NCI-H1436 (cell line): ENCODE data around the gene JMJD8.
"Not testable (repeated sequence)": the region's sequence is repeated elsewhere in the genome, so short reads cannot be mapped to it uniquely, and the experiment has no call there.

Experiments
- DNase-seq: peaks from one replicate; lab custom pipeline; 2025; lab: John Stamatoyannopoulos, UW

JMJD8 gene

GRCh38 chr16:692356-693108 lies 8.4 kb upstream of the JMJD8 start:
- DNase-seq: no peak

- not testable (repeated sequence) for DNase-seq
Observed at GRCh38 chr16:691242-691641, 7.1 kb upstream of the JMJD8 start.

GRCh38 chr16:689175-689897 lies 5.2 kb upstream of the JMJD8 start:
- no peak for DNase-seq

GRCh38 chr16:687499-687898 lies 3.4 kb upstream of the JMJD8 start:
- no peak for DNase-seq

GRCh38 chr16:686459-687260 lies 2.5 kb upstream of the JMJD8 start:
- DNase-seq: no peak

- no peak for DNase-seq
Observed at GRCh38 chr16:685967-686366, 1.8 kb upstream of the JMJD8 start.

GRCh38 chr16:684961-685696 lies 995 bp upstream of the JMJD8 start:
- DNase-seq: no peak

- no peak for DNase-seq
Observed at GRCh38 chr16:683396-684070, 601 bp downstream of the JMJD8 start.

- no peak for DNase-seq
Observed at GRCh38 chr16:682493-683395, 1.4 kb downstream of the JMJD8 start.

- DNase-seq: no peak
Observed at GRCh38 chr16:681746-682427, 2.2 kb downstream of the JMJD8 start.

GRCh38 chr16:680967-681745 lies 3.0 kb downstream of the JMJD8 start:
- DNase-seq: no peak

GRCh38 chr16:680625-680945 lies 3.5 kb downstream of the JMJD8 start:
- DNase-seq: no peak

- peak; percentile 88 for DNase-seq
Observed at GRCh38 chr16:679814-680624, 4.1 kb downstream of the JMJD8 start, which contains the start of gene STUB1. Gene STUB1, plus strand, starts transcription at chr16:680410. Its CDS starts 116 bp downstream, at chr16:680526.

- peak; percentile 74 for DNase-seq
Observed at GRCh38 chr16:678858-679813, 5.0 kb downstream of the JMJD8 start.

GRCh38 chr16:678209-678857 lies 5.8 kb downstream of the JMJD8 start:
- DNase-seq: no peak
